Measurements from ENCODE around the gene ERVK3-1. TPM values are rescaled to one million over a fixed set of nuclear protein-coding genes. Genes with fewer than 3 reads are reported as not detected.

Gene ERVK3-1
- total and polyA plus RNA-seq, 2 of the 13 experiments (the other 11 are each of a cell fraction or from before 2014, with no cell fraction given) = 28.5 to 38.7 TPM

DNA sequence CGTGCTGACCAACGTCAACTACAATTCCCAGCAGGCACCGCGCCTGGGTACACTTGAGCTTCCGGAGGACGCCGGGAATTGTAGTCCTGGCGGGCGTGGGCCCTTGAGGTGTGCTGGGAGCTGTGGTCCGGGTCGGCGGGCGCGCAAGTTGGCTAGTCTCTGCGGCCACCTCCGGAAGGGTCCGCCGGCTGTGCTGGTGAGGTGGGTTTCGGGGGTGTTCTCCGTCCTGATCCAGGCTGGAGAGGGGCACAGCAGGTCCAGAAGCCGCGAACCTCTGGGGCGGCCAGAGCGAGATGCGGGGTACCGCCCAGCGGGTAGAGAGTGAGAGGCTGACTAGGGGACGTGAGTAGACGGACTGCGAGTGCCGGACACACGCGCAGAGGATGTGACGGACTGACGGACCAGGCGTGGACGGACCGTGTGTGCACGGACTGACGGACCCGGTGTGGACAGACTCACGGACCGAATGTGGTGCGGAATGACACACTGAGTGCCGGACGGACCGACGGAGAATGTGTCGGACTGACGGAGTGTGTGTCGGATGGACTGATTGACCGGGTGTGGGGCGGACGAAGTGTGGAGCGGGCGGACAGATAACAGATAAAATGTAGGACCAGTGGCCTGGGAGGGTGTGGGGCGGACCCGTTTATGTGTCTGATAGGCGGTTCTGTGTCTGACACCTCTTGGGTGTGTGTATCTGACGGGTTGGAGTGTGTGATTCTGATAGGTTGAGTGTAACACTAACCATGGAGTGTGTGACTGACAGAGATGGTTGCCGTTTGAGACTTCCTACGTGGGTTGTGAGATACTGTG, 21.9 kb downstream of the ERVK3-1 start, which contains the start of gene ZSCAN22 (continued):
- TF ChIP-seq NFYB (CRISPR knock-in tag; IDR thresholded peaks at IDR 0.05) = peak; percentile 26
- no peak for TF ChIP-seq SIX4 (CRISPR knock-in tag; IDR thresholded peaks at IDR 0.05)
- TF ChIP-seq ZNF652 (CRISPR knock-in tag; IDR thresholded peaks at IDR 0.05; ENCODE audit: borderline replicate concordance, low read depth) = 0 out of 2 replicates have a peak, but pooled peaks have one; percentile 24
- TF ChIP-seq ZNF609 (CRISPR knock-in tag; IDR thresholded peaks at IDR 0.05; ENCODE audit: borderline replicate concordance) = peak; percentile 62; the same call in 1 of the 2 replicates
- no peak for TF ChIP-seq ZBTB3 (CRISPR knock-in tag; IDR thresholded peaks at IDR 0.05; ENCODE audit: borderline replicate concordance, low read depth)
- no peak for TF ChIP-seq NFE2L1 (CRISPR knock-in tag; IDR thresholded peaks at IDR 0.05; ENCODE audit: borderline replicate concordance)
- TF ChIP-seq ZFP62 (CRISPR knock-in tag; IDR thresholded peaks at IDR 0.05) = peak; percentile 95; the same call in 1 of the 2 replicates
- TF ChIP-seq TBP (CRISPR knock-in tag; IDR thresholded peaks at IDR 0.05) = 0 out of 2 replicates have a peak, but pooled peaks have one; percentile 76
- TF ChIP-seq MTF2 (CRISPR knock-in tag; IDR thresholded peaks at IDR 0.05; ENCODE audit: borderline replicate concordance) = peak; percentile 95
- TF ChIP-seq, protein P1, sequence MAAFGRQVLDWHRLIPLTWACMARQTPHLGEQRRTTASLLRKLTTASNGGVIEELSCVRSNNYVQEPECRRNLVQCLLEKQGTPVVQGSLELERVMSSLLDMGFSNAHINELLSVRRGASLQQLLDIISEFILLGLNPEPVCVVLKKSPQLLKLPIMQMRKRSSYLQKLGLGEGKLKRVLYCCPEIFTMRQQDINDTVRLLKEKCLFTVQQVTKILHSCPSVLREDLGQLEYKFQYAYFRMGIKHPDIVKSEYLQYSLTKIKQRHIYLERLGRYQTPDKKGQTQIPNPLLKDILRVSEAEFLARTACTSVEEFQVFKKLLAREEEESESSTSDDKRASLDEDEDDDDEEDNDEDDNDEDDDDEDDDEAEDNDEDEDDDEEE (CRISPR knock-in tag; IDR thresholded peaks at IDR 0.05) = 0 out of 2 replicates have a peak, but pooled peaks have one; percentile 13
- no peak for TF ChIP-seq HNF1A (IDR thresholded peaks at IDR 0.05; ENCODE audit: low read depth)
- peak; percentile 74; the same call in 1 of the 2 replicates for TF ChIP-seq HNF1A (CRISPR knock-in tag; IDR thresholded peaks at IDR 0.05; ENCODE audit: borderline replicate concordance)
- TF ChIP-seq ZNF619 (CRISPR knock-in tag; IDR thresholded peaks at IDR 0.05) = peak; percentile 89
- peak; percentile 63 for TF ChIP-seq ZBED4 (CRISPR knock-in tag; IDR thresholded peaks at IDR 0.05; ENCODE audit: borderline replicate concordance)
